GM21515 (cell line): ENCODE results near the gene HMGB1.

Experiments
- ATAC-seq: cut with Tn5 transposase; IDR thresholded peaks from one replicate; pipeline ENCODE4 v1.9.1; 2021; ENCODE audit not compliant: unreplicated experiment

The HMGB1 gene

GRCh38 chr13:30435911-30436451 lies 29.8 kb downstream of the HMGB1 start:
- ATAC-seq, result no peak

GRCh38 chr13:30431269-30431940 lies 34.3 kb downstream of the HMGB1 start:
- ATAC-seq, result no peak

GRCh38 chr13:30429721-30430694 lies 35.7 kb downstream of the HMGB1 start:
- peak; percentile 61 for ATAC-seq

- ATAC-seq, result no peak
These were observed 36.5 kb downstream of the HMGB1 start for GRCh38 chr13:30429235-30429634.

GRCh38 chr13:30423891-30424290 lies 41.8 kb downstream of the HMGB1 start:
- ATAC-seq, result no peak

GRCh38 chr13:30422054-30422839 lies 43.5 kb downstream of the HMGB1 start, which contains the start of gene UBE2L5:
Gene UBE2L5, plus strand, starts transcription at chr13:30422493. Its CDS starts 5,498 bp downstream, at chr13:30427991.
- ATAC-seq, result peak; percentile 60

GRCh38 chr13:30421093-30422053 lies 44.4 kb downstream of the HMGB1 start:
- peak; percentile 45 for ATAC-seq

- ATAC-seq, result no peak
These were observed 46.8 kb downstream of the HMGB1 start for GRCh38 chr13:30418717-30419459.

- no peak for ATAC-seq
These were observed 47.5 kb downstream of the HMGB1 start for GRCh38 chr13:30418075-30418716.

- ATAC-seq, result no peak
These were observed 49.3 kb downstream of the HMGB1 start for GRCh38 chr13:30416471-30416870.

GRCh38 chr13:30415430-30416030 lies 50.2 kb downstream of the HMGB1 start:
- peak; percentile 64 for ATAC-seq

GRCh38 chr13:30413842-30414241 lies 51.9 kb downstream of the HMGB1 start:
- no peak for ATAC-seq

GRCh38 chr13:30412346-30412745 lies 53.4 kb downstream of the HMGB1 start:
- no peak for ATAC-seq

GRCh38 chr13:30410705-30411125 lies 55.0 kb downstream of the HMGB1 start:
- ATAC-seq, result no peak

GRCh38 chr13:30409886-30410704 lies 55.6 kb downstream of the HMGB1 start:
- no peak for ATAC-seq

- peak; percentile 82 for ATAC-seq
These were observed 57.2 kb downstream of the HMGB1 start for GRCh38 chr13:30408319-30409101.
